Neural cell (in vitro differentiated cells): ENCODE results near the gene CACNA1H.
"Not testable (repeated sequence)": the region's sequence is repeated elsewhere in the genome, so short reads cannot be mapped to it uniquely, and the experiment has no call there.

Experiments
- CTCF ChIP-seq: fragments of 450-650 bp; IDR thresholded peaks from 2 replicates; pipeline ENCODE4 v1.5.1; 2014; ENCODE audit warnings: antibody characterized with exemption, mild to moderate bottlenecking, moderate library complexity; ENCODE audit not compliant: poor library complexity, severe bottlenecking
- EP300 ChIP-seq: fragments of 450-650 bp; conservative IDR thresholded peaks from 2 replicates; pipeline ENCODE4 v1.6.1; 2014; ENCODE audit warnings: antibody characterized with exemption, mild to moderate bottlenecking, moderate library complexity; ENCODE audit not compliant: poor library complexity, severe bottlenecking
- EZH2 ChIP-seq: fragments of 200-600, 300-800 bp; shearing (Covaris generic), sonication (generic); IDR thresholded peaks from 2 replicates; pipeline ENCODE4 v1.6.1; 2014; ENCODE audit warnings: antibody characterized with exemption, low read length, borderline replicate concordance, mild to moderate bottlenecking; ENCODE audit not compliant: insufficient read depth, poor library complexity, severe bottlenecking
- MXI1 ChIP-seq: fragments of 450-650 bp; conservative IDR thresholded peaks from 2 replicates; pipeline ENCODE4 v1.6.1; 2014; ENCODE audit warnings: antibody characterized with exemption, mild to moderate bottlenecking; ENCODE audit not compliant: poor library complexity, severe bottlenecking
- POLR2AphosphoS5 ChIP-seq: IDR thresholded peaks from 2 replicates; pipeline ENCODE4 v1.6.1; 2012
- RAD21 ChIP-seq: fragments of 450-650 bp; conservative IDR thresholded peaks from 2 replicates; pipeline ENCODE4 v1.6.1; 2014; ENCODE audit warnings: antibody characterized with exemption, mild to moderate bottlenecking, moderate library complexity
- REST ChIP-seq: IDR thresholded peaks from 2 replicates; pipeline ENCODE4 v1.6.1; 2012; ENCODE audit warnings: borderline replicate concordance
- SMC3 ChIP-seq: fragments of 450-650 bp; conservative IDR thresholded peaks from 2 replicates; pipeline ENCODE4 v1.6.1; 2014; ENCODE audit warnings: antibody characterized with exemption, mild to moderate bottlenecking, moderate library complexity; ENCODE audit not compliant: poor library complexity
- TAF1 ChIP-seq: IDR thresholded peaks from 2 replicates; pipeline ENCODE4 v1.6.1; 2012; ENCODE audit warnings: low read depth

GRCh38 chr16:1228227-1228626 is 75.3 kb downstream of the CACNA1H start:
- not testable (repeated sequence) for TF ChIP-seq CTCF, EZH2, POLR2AphosphoS5, TAF1, REST, RAD21, EP300, SMC3, MXI1
